Measurements from ENCODE around the gene CHORDC1. TPM values are rescaled to one million over a fixed set of nuclear protein-coding genes. Genes with fewer than 3 reads are reported as not detected.
"Not testable (repeated sequence)": the region's sequence is repeated elsewhere in the genome, so short reads cannot be mapped to it uniquely, and the experiment has no call there.

The CHORDC1 gene
- total RNA-seq, 1 donor from 2014 or later = 41.4 TPM

DNA sequence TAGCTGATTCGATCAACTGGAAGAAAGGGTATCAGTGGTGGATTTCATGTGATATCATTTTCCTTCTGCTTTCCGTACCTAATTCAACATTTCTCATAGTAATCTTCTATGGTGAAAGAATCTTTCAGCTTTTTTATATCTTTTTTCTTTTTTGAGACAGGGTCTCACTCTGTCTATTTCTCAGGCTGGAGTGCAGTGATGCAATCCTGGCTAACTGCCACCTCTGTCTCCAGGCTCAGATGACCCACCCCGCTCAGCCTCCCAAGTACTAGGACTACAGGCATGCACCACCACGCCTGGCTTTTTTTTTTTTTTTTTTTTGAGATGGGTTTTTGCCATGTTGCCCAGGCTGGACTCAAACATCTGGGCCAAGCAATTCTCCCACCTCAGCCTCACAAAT, 18.6 kb upstream of the CHORDC1 start:
- Histone ChIP-seq H3K36me3 (no peaks in the 10 kb centered on the region), H3K27me3 (ENCODE audit: low read depth) (no peaks in the 10 kb centered on the region), H3K9me3 (replicated peaks) (no peaks in the 10 kb centered on the region), H3K27ac (replicated peaks) (no peak overlapping the region), H3K4me3 (no peak overlapping the region), H3K4me1 (no peaks in the 10 kb centered on the region)
- DNase-seq = no peak
- TF ChIP-seq, protein P1, sequence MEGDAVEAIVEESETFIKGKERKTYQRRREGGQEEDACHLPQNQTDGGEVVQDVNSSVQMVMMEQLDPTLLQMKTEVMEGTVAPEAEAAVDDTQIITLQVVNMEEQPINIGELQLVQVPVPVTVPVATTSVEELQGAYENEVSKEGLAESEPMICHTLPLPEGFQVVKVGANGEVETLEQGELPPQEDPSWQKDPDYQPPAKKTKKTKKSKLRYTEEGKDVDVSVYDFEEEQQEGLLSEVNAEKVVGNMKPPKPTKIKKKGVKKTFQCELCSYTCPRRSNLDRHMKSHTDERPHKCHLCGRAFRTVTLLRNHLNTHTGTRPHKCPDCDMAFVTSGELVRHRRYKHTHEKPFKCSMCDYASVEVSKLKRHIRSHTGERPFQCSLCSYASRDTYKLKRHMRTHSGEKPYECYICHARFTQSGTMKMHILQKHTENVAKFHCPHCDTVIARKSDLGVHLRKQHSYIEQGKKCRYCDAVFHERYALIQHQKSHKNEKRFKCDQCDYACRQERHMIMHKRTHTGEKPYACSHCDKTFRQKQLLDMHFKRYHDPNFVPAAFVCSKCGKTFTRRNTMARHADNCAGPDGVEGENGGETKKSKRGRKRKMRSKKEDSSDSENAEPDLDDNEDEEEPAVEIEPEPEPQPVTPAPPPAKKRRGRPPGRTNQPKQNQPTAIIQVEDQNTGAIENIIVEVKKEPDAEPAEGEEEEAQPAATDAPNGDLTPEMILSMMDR (IDR thresholded peaks at IDR 0.05; ENCODE audit: borderline replicate concordance) = no peak
- intact Hi-C loops (cut with micrococcal nuclease) = no loop called here

GRCh38 chr11:90239967-90240636, 17.3 kb upstream of the CHORDC1 start:
- intact Hi-C loops (cut with micrococcal nuclease); H3K27me3 ChIP-seq (ENCODE audit: low read depth); H3K27ac ChIP-seq (replicated peaks); H3K4me3 ChIP-seq; H3K36me3 ChIP-seq; H3K9me3 ChIP-seq (replicated peaks); H3K4me1 ChIP-seq; DNase-seq: not testable (repeated sequence)

GRCh38 chr11:90237004-90237403, 14.2 kb upstream of the CHORDC1 start:
- no peak for DNase-seq
- no peak overlapping the region for H3K4me3 ChIP-seq
- H3K27me3 ChIP-seq (ENCODE audit: low read depth) = no peaks in the 10 kb centered on the region
- no peak overlapping the region for H3K27ac ChIP-seq (replicated peaks)
- no peaks in the 10 kb centered on the region for H3K36me3 ChIP-seq
- no peaks in the 10 kb centered on the region for H3K9me3 ChIP-seq (replicated peaks)
- no peaks in the 10 kb centered on the region for H3K4me1 ChIP-seq
- TF ChIP-seq, protein P1 (IDR thresholded peaks at IDR 0.05; ENCODE audit: borderline replicate concordance) = no peak
- intact Hi-C loops (cut with micrococcal nuclease) = no loop called here

DNA sequence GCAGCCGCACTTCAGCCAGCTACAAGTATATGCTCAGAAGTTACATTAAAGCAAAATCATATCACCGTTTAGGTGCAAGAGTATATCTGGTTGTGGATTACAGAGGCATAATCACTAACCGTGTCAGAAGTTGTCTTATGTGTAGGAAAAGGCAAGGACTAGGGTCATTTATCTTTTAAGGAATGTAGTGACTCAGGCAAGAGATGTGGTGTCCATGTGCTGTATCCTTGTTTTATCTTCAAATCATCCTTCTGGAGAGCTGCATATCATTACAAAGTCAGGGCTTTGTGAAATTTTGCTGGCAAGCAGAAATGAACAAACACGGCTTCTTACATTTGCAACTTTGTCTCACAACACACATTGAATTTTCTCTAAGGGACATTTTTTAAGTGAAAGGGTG, 12.7 kb upstream of the CHORDC1 start:
- no peak for DNase-seq
- Histone ChIP-seq H3K4me1 (no peaks in the 10 kb centered on the region), H3K27me3 (ENCODE audit: low read depth) (no peaks in the 10 kb centered on the region), H3K27ac (replicated peaks) (no peak overlapping the region), H3K36me3 (no peaks in the 10 kb centered on the region), H3K4me3 (no peak overlapping the region), H3K9me3 (replicated peaks) (no peaks in the 10 kb centered on the region)
- TF ChIP-seq, protein P1 (IDR thresholded peaks at IDR 0.05; ENCODE audit: borderline replicate concordance) = no peak
- intact Hi-C loops (cut with micrococcal nuclease) = no loop called here

DNA sequence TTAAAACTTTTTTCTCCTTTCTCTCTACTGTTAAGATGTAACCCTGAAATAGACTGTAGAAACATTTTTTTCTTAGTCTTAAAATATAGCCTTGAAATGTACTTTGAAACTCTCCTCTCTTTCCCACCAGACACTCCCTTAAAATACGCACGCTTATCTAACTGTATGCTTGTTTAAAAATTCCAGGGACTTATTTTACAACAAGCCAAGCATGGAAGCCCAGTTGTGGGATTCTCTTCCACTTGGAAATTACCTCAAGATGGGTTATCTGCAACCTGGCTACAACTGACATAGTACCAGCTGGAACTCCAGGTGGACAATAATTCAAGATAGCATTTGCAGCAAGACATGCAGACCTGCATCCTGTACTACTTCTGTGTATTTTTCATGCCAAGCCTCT, 12.1 kb upstream of the CHORDC1 start:
- Histone ChIP-seq H3K9me3 (replicated peaks) (no peaks in the 10 kb centered on the region), H3K4me3 (no peak overlapping the region), H3K36me3 (no peaks in the 10 kb centered on the region), H3K4me1 (no peaks in the 10 kb centered on the region), H3K27ac (replicated peaks) (no peak overlapping the region), H3K27me3 (ENCODE audit: low read depth) (no peaks in the 10 kb centered on the region)
- DNase-seq = no peak
- TF ChIP-seq, protein P1 (IDR thresholded peaks at IDR 0.05; ENCODE audit: borderline replicate concordance) = no peak
- intact Hi-C loops (cut with micrococcal nuclease) = no loop called here

GRCh38 chr11:90229791-90230190, 6.9 kb upstream of the CHORDC1 start:
- no peaks in the 10 kb centered on the region for H3K27me3 ChIP-seq (ENCODE audit: low read depth)
- peaks cover 3% of the 10 kb centered on the region for H3K9me3 ChIP-seq (replicated peaks)
- H3K4me1 ChIP-seq = peaks cover under 1% of the 10 kb centered on the region
- peaks cover 5% of the 10 kb centered on the region for H3K36me3 ChIP-seq
- H3K27ac ChIP-seq (replicated peaks) = no peak overlapping the region
- TF ChIP-seq, protein P1 (IDR thresholded peaks at IDR 0.05; ENCODE audit: borderline replicate concordance) = no peak
- no peak for DNase-seq
- intact Hi-C loops (cut with micrococcal nuclease) = no loop called here
- no peak overlapping the region for H3K4me3 ChIP-seq

All from left ventricle myocardium inferior (tissue), 1 donor.